Loucy (cell line): Measurements from ENCODE around the gene TXNDC11.

Experiments
- H2AFZ ChIP-seq: fragments of 200-600 bp; sonication (generic); 2 replicates; pipeline ENCODE4 v1.6.0; 2016; ENCODE audit warnings: antibody characterized with exemption, mild to moderate bottlenecking, low read length, moderate library complexity
- H3F3A ChIP-seq: fragments of 200-600 bp; 2 replicates; pipeline ENCODE4 v1.6.0; 2016; ENCODE audit warnings: antibody characterized with exemption, low read depth, mild to moderate bottlenecking
- H3K27me3 ChIP-seq: fragments of 200-600 bp; sonication (generic); 2 replicates; pipeline ENCODE4 v1.6.1; 2014; ENCODE audit warnings: low read length, mild to moderate bottlenecking; ENCODE audit not compliant: insufficient read depth, poor library complexity, severe bottlenecking
- H3K36me3 ChIP-seq: fragments of 200-600 bp; sonication (generic); 2 replicates; pipeline ENCODE4 v1.6.1; 2016; ENCODE audit warnings: low read length; ENCODE audit not compliant: insufficient read depth
- H3K4me1 ChIP-seq: fragments of 200-600 bp; sonication (generic); 2 replicates; pipeline ENCODE4 v1.5.1; 2014; ENCODE audit warnings: low read length, mild to moderate bottlenecking; ENCODE audit not compliant: insufficient read depth, poor library complexity, severe bottlenecking
- H3K4me2 ChIP-seq: fragments of 200-600 bp; sonication (generic); 2 replicates; pipeline ENCODE4 v1.6.0; 2014; ENCODE audit warnings: antibody characterized with exemption, low read length, low read depth, mild to moderate bottlenecking; ENCODE audit not compliant: poor library complexity, severe bottlenecking
- H3K4me3 ChIP-seq: fragments of 200-600 bp; sonication (generic); 2 replicates; pipeline ENCODE4 v1.5.1; 2014; ENCODE audit warnings: low read length, mild to moderate bottlenecking, mixed read lengths; ENCODE audit not compliant: poor library complexity, severe bottlenecking
- H3K79me2 ChIP-seq: fragments of 200-600 bp; sonication (generic); 2 replicates; pipeline ENCODE4 v1.6.1; 2014; ENCODE audit warnings: low read length; ENCODE audit not compliant: insufficient read depth
- H3K9ac ChIP-seq: fragments of 200-600 bp; sonication (generic); 2 replicates; pipeline ENCODE4 v1.6.0; 2014; ENCODE audit warnings: mild to moderate bottlenecking, low read depth, low read length, moderate library complexity; ENCODE audit not compliant: poor library complexity, severe bottlenecking
- H3K9me2 ChIP-seq: fragments of 200-600 bp; sonication (generic); replicated peaks from 2 replicates; pipeline ENCODE4 v1.6.1; 2016; ENCODE audit warnings: low read depth, low read length, mixed read lengths
- H3K9me3 ChIP-seq: fragments of 200-600 bp; sonication (generic); 2 replicates; pipeline ENCODE4 v1.6.1; 2014; ENCODE audit warnings: mild to moderate bottlenecking, antibody characterized with exemption, low read length, low read depth; ENCODE audit not compliant: insufficient read depth
- H4K20me1 ChIP-seq: fragments of 200-600 bp; sonication (generic); 2 replicates; pipeline ENCODE4 v1.6.0; 2014; ENCODE audit warnings: antibody characterized with exemption, low read length, mild to moderate bottlenecking; ENCODE audit not compliant: insufficient read depth, poor library complexity, severe bottlenecking
- EZH2phosphoT487 ChIP-seq: fragments of 200-600 bp; IDR thresholded peaks from 2 replicates; pipeline ENCODE4 v1.6.1; 2018; ENCODE audit warnings: antibody characterized with exemption, mild to moderate bottlenecking, moderate library complexity, borderline replicate concordance
- TF ChIP-seq, protein P1 (sequence below): fragments of 200-600 bp; sonication (generic); conservative IDR thresholded peaks from 2 replicates; pipeline ENCODE4 v1.5.1; 2014; ENCODE audit warnings: mild to moderate bottlenecking, antibody characterized with exemption, low read length

TXNDC11 gene

DNA sequence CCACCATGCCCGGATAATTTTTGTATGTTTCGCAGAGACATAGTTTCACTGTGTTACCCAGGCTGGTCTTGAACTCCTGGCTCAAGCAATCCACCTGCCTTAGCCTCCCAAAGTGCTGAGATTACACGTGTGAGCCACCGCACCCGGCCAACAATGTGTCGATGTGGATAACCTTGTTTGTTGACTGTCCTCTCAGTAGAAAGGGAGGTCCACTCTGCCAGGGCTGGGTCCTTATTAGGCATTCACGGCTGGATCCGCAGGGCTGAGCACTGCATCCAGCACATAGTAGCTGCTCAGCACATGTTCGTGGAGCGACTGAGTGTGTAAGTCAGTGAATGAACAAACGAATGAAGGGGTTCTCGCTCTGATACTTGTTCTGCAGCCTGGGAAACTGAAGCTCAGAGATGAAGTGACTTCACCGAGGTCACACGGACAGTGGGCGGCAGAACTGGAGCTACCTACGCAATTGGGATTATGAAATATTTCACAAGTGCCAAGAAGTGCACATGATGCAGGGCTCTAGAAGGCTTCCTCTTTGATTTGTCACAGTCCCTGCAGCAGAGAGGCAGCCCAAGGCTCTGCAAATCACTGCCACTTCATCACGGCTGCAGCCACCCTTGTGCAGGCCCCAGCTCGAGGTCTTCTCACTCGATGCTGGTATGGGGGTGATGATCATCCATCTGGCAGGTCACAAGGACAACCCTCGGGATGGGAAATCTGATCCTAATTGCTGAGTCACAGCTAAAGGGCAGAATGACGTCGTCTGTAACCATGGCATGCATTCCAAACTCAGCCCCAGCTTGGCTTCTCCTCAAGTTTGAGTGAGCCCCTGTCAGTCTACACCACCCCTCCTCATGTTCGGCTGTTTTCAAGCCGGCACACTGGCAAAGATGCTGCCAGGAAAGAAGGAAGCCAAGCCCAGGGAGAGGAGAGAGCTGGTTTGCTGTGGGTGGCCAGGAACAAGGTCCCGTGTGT lies 102.4 kb downstream of the TXNDC11 start:
- no peak overlapping the region for H2AFZ ChIP-seq
- TF ChIP-seq, protein P1, sequence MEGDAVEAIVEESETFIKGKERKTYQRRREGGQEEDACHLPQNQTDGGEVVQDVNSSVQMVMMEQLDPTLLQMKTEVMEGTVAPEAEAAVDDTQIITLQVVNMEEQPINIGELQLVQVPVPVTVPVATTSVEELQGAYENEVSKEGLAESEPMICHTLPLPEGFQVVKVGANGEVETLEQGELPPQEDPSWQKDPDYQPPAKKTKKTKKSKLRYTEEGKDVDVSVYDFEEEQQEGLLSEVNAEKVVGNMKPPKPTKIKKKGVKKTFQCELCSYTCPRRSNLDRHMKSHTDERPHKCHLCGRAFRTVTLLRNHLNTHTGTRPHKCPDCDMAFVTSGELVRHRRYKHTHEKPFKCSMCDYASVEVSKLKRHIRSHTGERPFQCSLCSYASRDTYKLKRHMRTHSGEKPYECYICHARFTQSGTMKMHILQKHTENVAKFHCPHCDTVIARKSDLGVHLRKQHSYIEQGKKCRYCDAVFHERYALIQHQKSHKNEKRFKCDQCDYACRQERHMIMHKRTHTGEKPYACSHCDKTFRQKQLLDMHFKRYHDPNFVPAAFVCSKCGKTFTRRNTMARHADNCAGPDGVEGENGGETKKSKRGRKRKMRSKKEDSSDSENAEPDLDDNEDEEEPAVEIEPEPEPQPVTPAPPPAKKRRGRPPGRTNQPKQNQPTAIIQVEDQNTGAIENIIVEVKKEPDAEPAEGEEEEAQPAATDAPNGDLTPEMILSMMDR = no peak
- no peak for TF ChIP-seq EZH2phosphoT487
- H4K20me1 ChIP-seq = no peaks in the 10 kb centered on the region
- no peaks in the 10 kb centered on the region for H3K79me2 ChIP-seq
- H3K9me3 ChIP-seq = no peaks in the 10 kb centered on the region
- no peaks in the 10 kb centered on the region for H3K36me3 ChIP-seq
- no peaks in the 10 kb centered on the region for H3F3A ChIP-seq
- no peaks in the 10 kb centered on the region for H3K4me1 ChIP-seq
- H3K4me2 ChIP-seq = no peak overlapping the region
- H3K9me2 ChIP-seq = no peaks in the 10 kb centered on the region
- no peak overlapping the region for H3K9ac ChIP-seq
- H3K27me3 ChIP-seq = no peaks in the 10 kb centered on the region
- H3K4me3 ChIP-seq = no peak overlapping the region

DNA sequence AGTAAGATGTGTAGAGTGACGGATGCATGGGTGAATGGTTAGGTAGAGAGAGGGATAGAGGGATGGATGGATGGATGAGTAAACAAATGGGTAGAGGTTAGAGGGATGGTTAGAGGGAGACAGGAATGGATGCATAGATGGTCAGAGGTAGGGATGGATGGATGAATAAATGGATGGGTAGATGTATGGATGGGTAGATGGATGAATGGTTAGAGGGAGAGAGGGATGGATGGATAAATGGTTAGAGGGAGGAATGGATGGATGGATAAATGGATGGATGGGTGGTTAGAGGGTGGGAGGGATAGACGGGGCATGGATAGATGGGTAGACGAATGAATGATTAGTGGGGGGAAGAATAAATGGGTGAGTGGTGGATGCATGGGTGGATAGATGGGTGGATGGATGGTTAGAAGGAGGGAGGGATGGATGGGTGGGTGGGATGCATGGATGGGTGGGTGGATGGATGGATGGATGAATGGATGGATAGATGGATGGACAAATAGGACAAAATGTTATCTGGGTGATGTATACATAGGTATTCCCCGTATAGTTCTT lies 103.6 kb downstream of the TXNDC11 start:
- H3K4me2 ChIP-seq = no peak overlapping the region
- TF ChIP-seq, protein P1 = no peak
- no peak for TF ChIP-seq EZH2phosphoT487

DNA sequence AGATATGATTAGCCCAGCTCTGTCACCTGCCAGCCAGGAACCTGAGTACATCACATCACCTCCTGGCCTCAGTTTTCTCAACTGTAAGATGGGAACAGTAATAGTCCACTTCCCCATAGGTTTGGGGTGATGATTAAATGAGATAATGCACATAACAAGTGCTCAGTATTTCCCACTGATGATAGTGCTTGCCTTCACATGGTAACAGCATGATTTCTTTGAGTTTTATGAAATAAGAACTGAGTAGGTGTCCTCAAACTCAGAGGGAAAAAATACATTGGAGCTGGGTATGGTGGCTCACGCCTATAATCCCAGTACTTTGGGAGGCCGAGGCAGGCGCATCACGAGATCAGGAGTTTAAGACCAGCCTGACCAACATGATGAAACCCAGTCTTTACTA lies 104.5 kb downstream of the TXNDC11 start:
- no peaks in the 10 kb centered on the region for H3K9me2 ChIP-seq
- H2AFZ ChIP-seq = no peak overlapping the region
- no peaks in the 10 kb centered on the region for H3K4me1 ChIP-seq
- H3K27me3 ChIP-seq = no peaks in the 10 kb centered on the region
- H3F3A ChIP-seq = no peaks in the 10 kb centered on the region
- TF ChIP-seq, protein P1 = no peak
- TF ChIP-seq EZH2phosphoT487 = no peak
- no peaks in the 10 kb centered on the region for H3K36me3 ChIP-seq
- no peaks in the 10 kb centered on the region for H3K9me3 ChIP-seq
- H3K4me3 ChIP-seq = no peak overlapping the region
- no peaks in the 10 kb centered on the region for H3K79me2 ChIP-seq
- H3K9ac ChIP-seq = no peak overlapping the region
- no peak overlapping the region for H3K4me2 ChIP-seq
- no peaks in the 10 kb centered on the region for H4K20me1 ChIP-seq

More for the DNA sequence above, 103.6 kb downstream of the TXNDC11 start:
- H3K9me3 ChIP-seq = no peaks in the 10 kb centered on the region
- no peaks in the 10 kb centered on the region for H3F3A ChIP-seq
- no peaks in the 10 kb centered on the region for H3K9me2 ChIP-seq
- no peaks in the 10 kb centered on the region for H3K4me1 ChIP-seq
- no peaks in the 10 kb centered on the region for H4K20me1 ChIP-seq
- H3K4me3 ChIP-seq = no peak overlapping the region
- no peak overlapping the region for H3K9ac ChIP-seq
- H3K36me3 ChIP-seq = no peaks in the 10 kb centered on the region
- no peaks in the 10 kb centered on the region for H3K27me3 ChIP-seq
- H3K79me2 ChIP-seq = no peaks in the 10 kb centered on the region
- H2AFZ ChIP-seq = no peak overlapping the region
